ENCODE results near the gene WDR90. TPM values are rescaled to one million over a fixed set of nuclear protein-coding genes. Genes with fewer than 3 reads are reported as not detected.

Gene WDR90
- total RNA-seq, 1 donor from 2014 or later: 34.9 TPM

- Histone ChIP-seq H3K4me3 (peak within 1 kb of the TSS; percentile 60 to 92), H3K36me3 (peaks cover 0 to 29% of the 10 kb centered on the region in 2 donors), H3K27me3 (no peaks in the 10 kb centered on the region), H3K4me1 (peaks cover 60% of the 10 kb centered on the region), H3K9me3 (no peaks in the 10 kb centered on the region), H3K27ac (peak within 1 kb of the TSS; percentile 67)
- no peak for DNase-seq (ENCODE audit: extremely low spot score in 2 of 2)
- TF ChIP-seq POLR2AphosphoS5 (IDR thresholded peaks at IDR 0.05; ENCODE audit: insufficient read depth in 1 of 2, low read depth in 1 of 2) (peak; percentile 76 to 89), CTCF (IDR thresholded peaks at IDR 0.05) (no peak), POLR2A (IDR thresholded peaks at IDR 0.05) (peak in 1 of 2 donors; percentile 15)
- intact Hi-C loops (cut with DNase I): no loop called here
These were observed 35.1 kb downstream of the WDR90 start, which contains the start of gene JMJD8 for GRCh38 chr16:684071-684794. Gene JMJD8 (minus strand): TSS chr16:684334. CDS start chr16:684319, 15 bp downstream.

- H3K36me3 ChIP-seq: peaks cover 0 to 29% of the 10 kb centered on the region in 2 donors
- peaks cover 64% of the 10 kb centered on the region for H3K4me1 ChIP-seq
- DNase-seq (ENCODE audit: extremely low spot score in 2 of 2): no peak
- peak overlapping the region; percentile 60 to 92 for H3K4me3 ChIP-seq
- H3K27me3 ChIP-seq: no peaks in the 10 kb centered on the region
- TF ChIP-seq POLR2A (IDR thresholded peaks at IDR 0.05): no peak
- H3K9me3 ChIP-seq: no peaks in the 10 kb centered on the region
- intact Hi-C loops (cut with DNase I): no loop called here
- H3K27ac ChIP-seq: peak overlapping the region; percentile 67
These were observed 36.0 kb downstream of the WDR90 start for GRCh38 chr16:684961-685696.

- H3K4me3 ChIP-seq: no peak overlapping the region
- H3K4me1 ChIP-seq: peaks cover 68% of the 10 kb centered on the region
- H3K27me3 ChIP-seq: no peaks in the 10 kb centered on the region
- no peaks in the 10 kb centered on the region for H3K9me3 ChIP-seq
- H3K36me3 ChIP-seq: peaks cover 0 to 29% of the 10 kb centered on the region in 2 donors
- H3K27ac ChIP-seq: no peak overlapping the region
- no peak for DNase-seq (ENCODE audit: extremely low spot score in 2 of 2)
- TF ChIP-seq CTCF (IDR thresholded peaks at IDR 0.05) (no peak), POLR2AphosphoS5 (IDR thresholded peaks at IDR 0.05; ENCODE audit: insufficient read depth in 1 of 2, low read depth in 1 of 2) (no peak), POLR2A (IDR thresholded peaks at IDR 0.05) (no peak)
- intact Hi-C loops (cut with DNase I): no loop called here
These were observed 36.8 kb downstream of the WDR90 start for GRCh38 chr16:685967-686366.

- TF ChIP-seq CTCF (IDR thresholded peaks at IDR 0.05): no peak
- no peak for TF ChIP-seq POLR2A (IDR thresholded peaks at IDR 0.05)
- TF ChIP-seq POLR2AphosphoS5 (IDR thresholded peaks at IDR 0.05; ENCODE audit: insufficient read depth in 1 of 2, low read depth in 1 of 2): no peak
- no peak overlapping the region for H3K4me3 ChIP-seq
- intact Hi-C loops (cut with DNase I): no loop called here
- H3K4me1 ChIP-seq: peaks cover 63% of the 10 kb centered on the region
- H3K9me3 ChIP-seq: no peaks in the 10 kb centered on the region
- H3K27me3 ChIP-seq: no peaks in the 10 kb centered on the region
- H3K36me3 ChIP-seq: peaks cover 0 to 28% of the 10 kb centered on the region in 2 donors
- no peak for DNase-seq (ENCODE audit: extremely low spot score in 2 of 2)
- H3K27ac ChIP-seq: no peak overlapping the region
These were observed 37.5 kb downstream of the WDR90 start for GRCh38 chr16:686459-687260.

GRCh38 chr16:687499-687898 is 38.3 kb downstream of the WDR90 start:
- Histone ChIP-seq H3K27ac (no peak overlapping the region), H3K4me3 (no peak overlapping the region), H3K9me3 (no peaks in the 10 kb centered on the region), H3K36me3 (peaks cover 0 to 19% of the 10 kb centered on the region in 2 donors), H3K27me3 (no peaks in the 10 kb centered on the region), H3K4me1 (peaks cover 55% of the 10 kb centered on the region)
- no peak for TF ChIP-seq CTCF (IDR thresholded peaks at IDR 0.05)
- no peak for TF ChIP-seq POLR2A (IDR thresholded peaks at IDR 0.05)
- TF ChIP-seq POLR2AphosphoS5 (IDR thresholded peaks at IDR 0.05; ENCODE audit: insufficient read depth in 1 of 2, low read depth in 1 of 2): no peak
- no peak for DNase-seq (ENCODE audit: extremely low spot score in 2 of 2)
- intact Hi-C loops (cut with DNase I): no loop called here
